Chondrocyte (in vitro differentiated cells): ENCODE data around the gene MAP2K3. TPM values are rescaled to one million over a fixed set of nuclear protein-coding genes. Genes with fewer than 3 reads are reported as not detected.
"Not testable (repeated sequence)": the region's sequence is repeated elsewhere in the genome, so short reads cannot be mapped to it uniquely, and the experiment has no call there.

Experiments
- DNase-seq: peaks from one replicate; pipeline ENCODE4 v3.0.0; 2021; ENCODE audit warnings: mixed read lengths, low spot score
- H3K27ac Mint-ChIP-seq: one replicate; pipeline ENCODE4 v1.8.0; 2021; ENCODE audit warnings: mild to moderate bottlenecking, moderate library complexity, mixed read lengths; ENCODE audit not compliant: unreplicated experiment
- H3K27me3 Mint-ChIP-seq: 2 replicates; pipeline ENCODE4 v1.8.0; 2021; ENCODE audit warnings: low read depth, mixed read lengths
- H3K36me3 Mint-ChIP-seq: 2 replicates; pipeline ENCODE4 v1.8.0; 2021; ENCODE audit warnings: low read depth, mixed read lengths
- H3K4me1 Mint-ChIP-seq: 2 replicates; pipeline ENCODE4 v1.8.0; 2021; ENCODE audit warnings: low read depth, mild to moderate bottlenecking, mixed read lengths
- H3K4me3 Mint-ChIP-seq: one replicate; pipeline ENCODE4 v1.8.0; 2021; ENCODE audit warnings: mild to moderate bottlenecking, moderate library complexity, mixed read lengths; ENCODE audit not compliant: unreplicated experiment
- H3K9me3 Mint-ChIP-seq: 2 replicates; pipeline ENCODE4 v1.8.0; 2021; ENCODE audit warnings: low read depth, mixed read lengths
- CTCF ChIP-seq: fragments of 200-600 bp; sonication (generic); IDR thresholded peaks from 2 replicates; pipeline ENCODE4 v1.5.0; 2021; ENCODE audit warnings: antibody characterized with exemption, mild to moderate bottlenecking, moderate library complexity
- total RNA-seq: library from RNA; stranded (reverse); gene quantifications from 3 replicates; pipeline ENCODE4 v1.2.1, GENCODE V29; 2021

Gene MAP2K3
- total RNA-seq, 1 donor from 2014 or later: 35.9 TPM

GRCh38 chr17:21345236-21345635, 60.7 kb downstream of the MAP2K3 start:
- peaks cover 2% of the 10 kb centered on the region for H3K27me3 Mint-ChIP-seq
- peaks cover 5% of the 10 kb centered on the region for H3K4me1 Mint-ChIP-seq
- H3K36me3 Mint-ChIP-seq: no peaks in the 10 kb centered on the region
- no peaks in the 10 kb centered on the region for H3K9me3 Mint-ChIP-seq
- no peak for DNase-seq
- TF ChIP-seq CTCF: no peak
- H3K27ac Mint-ChIP-seq: no peak overlapping the region
- H3K4me3 Mint-ChIP-seq: no peak overlapping the region

- not testable (repeated sequence) for H3K4me3 Mint-ChIP-seq, H3K27me3 Mint-ChIP-seq, H3K9me3 Mint-ChIP-seq, H3K27ac Mint-ChIP-seq, H3K4me1 Mint-ChIP-seq, DNase-seq, H3K36me3 Mint-ChIP-seq
Measured at GRCh38 chr17:21346107-21346506, 61.6 kb downstream of the MAP2K3 start.

- not testable (repeated sequence) for H3K4me1 Mint-ChIP-seq, H3K4me3 Mint-ChIP-seq, H3K27me3 Mint-ChIP-seq, H3K36me3 Mint-ChIP-seq, H3K9me3 Mint-ChIP-seq, H3K27ac Mint-ChIP-seq, DNase-seq
Measured at GRCh38 chr17:21346651-21347250, 62.2 kb downstream of the MAP2K3 start.

GRCh38 chr17:21347660-21348059, 63.1 kb downstream of the MAP2K3 start:
- H3K4me3 Mint-ChIP-seq, DNase-seq, H3K27ac Mint-ChIP-seq, H3K9me3 Mint-ChIP-seq, H3K4me1 Mint-ChIP-seq, H3K36me3 Mint-ChIP-seq, H3K27me3 Mint-ChIP-seq: not testable (repeated sequence)

GRCh38 chr17:21348081-21348925, 63.8 kb downstream of the MAP2K3 start:
- not testable (repeated sequence) for H3K27me3 Mint-ChIP-seq, H3K9me3 Mint-ChIP-seq, H3K4me1 Mint-ChIP-seq, H3K27ac Mint-ChIP-seq, H3K4me3 Mint-ChIP-seq, H3K36me3 Mint-ChIP-seq, DNase-seq

GRCh38 chr17:21348926-21349261, 64.4 kb downstream of the MAP2K3 start:
- H3K36me3 Mint-ChIP-seq, H3K27ac Mint-ChIP-seq, H3K9me3 Mint-ChIP-seq, H3K27me3 Mint-ChIP-seq, DNase-seq, H3K4me3 Mint-ChIP-seq, H3K4me1 Mint-ChIP-seq: not testable (repeated sequence)

GRCh38 chr17:21349358-21350050, 65.0 kb downstream of the MAP2K3 start:
- not testable (repeated sequence) for H3K27ac Mint-ChIP-seq, H3K4me1 Mint-ChIP-seq, DNase-seq

GRCh38 chr17:21350495-21350894, 66.0 kb downstream of the MAP2K3 start:
- DNase-seq: peak; percentile 64
- H3K4me3 Mint-ChIP-seq, H3K27ac Mint-ChIP-seq, H3K9me3 Mint-ChIP-seq, H3K27me3 Mint-ChIP-seq, H3K4me1 Mint-ChIP-seq, H3K36me3 Mint-ChIP-seq: not testable (repeated sequence)

More at GRCh38 chr17:21349358-21350050, 65.0 kb downstream of the MAP2K3 start:
- not testable (repeated sequence) for H3K36me3 Mint-ChIP-seq, H3K9me3 Mint-ChIP-seq, H3K27me3 Mint-ChIP-seq, H3K4me3 Mint-ChIP-seq
